ENCODE results near the gene GMDS.

Gene GMDS

DNA sequence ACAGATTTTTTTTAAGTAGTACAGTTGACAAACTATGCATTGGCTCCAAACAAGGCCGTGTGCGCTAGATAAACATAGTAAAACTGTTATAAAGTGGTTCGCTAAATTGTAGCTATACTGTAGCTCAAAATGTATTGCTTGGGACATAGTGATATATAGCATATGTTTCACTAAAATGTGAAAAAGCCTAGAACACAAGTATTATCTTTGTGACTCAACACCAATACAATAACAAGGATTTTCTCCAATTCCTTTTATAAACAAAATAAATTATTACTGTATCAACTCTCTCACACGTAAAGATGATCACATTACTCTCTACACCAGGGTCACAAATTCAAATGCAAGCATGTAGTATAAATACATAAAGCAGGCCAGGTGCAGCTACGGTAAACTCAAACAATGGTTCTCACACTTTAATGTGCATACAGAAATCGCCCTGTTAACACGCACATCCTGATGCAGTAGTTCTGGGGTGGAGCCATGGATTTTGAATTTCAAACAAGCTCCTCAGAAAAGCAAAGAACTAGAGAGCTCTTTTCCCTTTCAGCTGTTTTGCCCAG, 214.6 kb downstream of the GMDS start:
- DNase-seq: no peak

- DNase-seq: no peak
These were observed 215.5 kb downstream of the GMDS start for GRCh38 chr6:2029952-2030351.

- DNase-seq: no peak
These were observed 216.1 kb downstream of the GMDS start for GRCh38 chr6:2029130-2029794.

DNA sequence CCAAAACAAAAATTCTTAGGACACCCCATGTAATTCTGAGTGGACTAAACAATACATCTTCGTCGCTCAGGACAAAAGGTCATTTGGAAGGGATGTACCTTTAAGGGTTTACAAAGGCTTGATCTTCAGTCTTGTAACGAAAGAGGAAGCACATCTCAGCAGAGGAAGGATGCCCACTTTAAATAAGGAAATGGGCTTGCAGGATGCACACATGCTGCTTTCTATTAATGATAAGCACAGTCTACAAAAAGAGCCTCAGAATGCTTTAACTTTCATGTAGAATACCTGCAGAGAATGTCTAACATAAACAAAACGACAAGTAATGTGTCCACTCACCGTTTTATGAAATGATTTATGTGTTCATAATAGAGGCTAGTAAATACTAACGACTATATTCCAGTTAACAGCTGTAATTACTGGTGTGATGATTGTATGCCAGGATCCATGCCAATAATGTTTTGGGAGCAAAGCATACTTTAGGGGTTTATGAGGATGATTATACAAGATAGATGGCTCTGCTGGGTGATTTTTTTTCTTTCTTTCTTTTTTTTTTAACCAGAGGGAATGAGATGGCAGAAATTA, 216.9 kb downstream of the GMDS start:
- DNase-seq: no peak

DNA sequence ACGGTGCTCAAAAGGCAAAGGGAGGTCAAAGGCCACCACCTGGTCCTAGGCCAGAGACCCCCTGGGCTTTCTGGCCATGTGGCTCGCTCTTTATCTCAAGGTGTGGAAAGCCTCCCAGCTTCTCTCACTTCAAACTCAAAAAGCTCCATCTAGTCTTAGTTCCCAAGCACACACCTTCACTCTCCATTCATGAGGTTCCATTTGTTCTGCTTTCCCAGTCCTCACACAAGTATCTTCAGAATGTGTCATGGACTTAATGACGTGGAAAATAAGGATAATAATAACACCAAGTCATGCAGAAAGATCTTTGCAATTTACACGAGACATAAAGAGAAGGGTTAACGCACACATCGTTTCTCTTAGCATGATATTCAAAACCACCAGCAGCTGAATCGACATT, 219.3 kb downstream of the GMDS start:
- no peak for DNase-seq

GRCh38 chr6:2021713-2022125, 223.7 kb downstream of the GMDS start:
- DNase-seq: no peak

DNA sequence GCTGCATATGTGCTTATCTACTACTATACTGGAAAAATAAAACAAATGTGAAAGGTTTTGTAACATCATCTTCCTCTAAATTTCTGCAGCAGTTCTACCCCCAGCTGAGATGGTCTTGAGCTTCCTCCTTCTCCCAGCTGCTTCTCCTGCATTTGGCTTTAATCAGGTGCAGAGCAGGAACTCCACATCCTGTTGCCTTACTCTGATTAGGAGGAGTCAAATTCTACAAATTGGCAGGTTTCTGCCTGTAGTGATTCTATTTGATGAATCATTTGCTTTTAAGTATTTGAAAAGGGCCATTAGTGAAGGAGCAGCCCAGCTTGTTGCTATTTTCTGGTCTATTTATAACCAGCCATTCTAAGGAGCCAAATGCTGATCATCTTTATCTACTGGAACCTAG, 224.5 kb downstream of the GMDS start:
- no peak for DNase-seq

GRCh38 chr6:2019051-2019450, 226.4 kb downstream of the GMDS start:
- no peak for DNase-seq

- no peak for DNase-seq
These were observed 229.4 kb downstream of the GMDS start for GRCh38 chr6:2016040-2016439.

DNA sequence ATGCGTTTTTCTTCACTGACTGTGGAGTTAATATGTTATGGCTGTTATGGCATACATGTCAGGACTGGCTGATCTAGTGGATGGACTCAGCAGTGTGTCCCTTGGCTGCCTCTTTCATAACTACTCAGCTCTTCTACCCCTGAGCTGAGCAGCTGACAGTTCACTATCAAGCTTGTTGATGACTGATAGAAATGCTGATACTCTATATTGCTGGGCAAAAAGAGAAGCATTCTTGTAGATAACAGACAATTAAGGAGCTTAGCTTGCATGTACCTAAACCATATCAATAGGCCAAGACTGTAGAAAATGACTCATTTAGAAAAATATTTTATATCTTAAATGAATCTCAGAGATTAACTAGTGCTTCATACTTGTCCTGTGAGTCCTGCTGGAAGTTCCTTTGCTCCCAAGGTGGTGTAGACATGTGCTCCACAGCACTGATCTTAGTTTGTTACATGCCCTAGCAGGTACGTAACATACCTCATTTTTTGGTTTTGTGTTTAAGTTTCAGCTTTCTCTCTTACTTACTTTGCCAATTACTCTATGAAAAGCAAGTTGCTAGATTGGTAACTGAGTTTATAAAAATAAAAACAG, 236.9 kb downstream of the GMDS start:
- DNase-seq: no peak

GRCh38 chr6:2007165-2007564, 238.2 kb downstream of the GMDS start:
- no peak for DNase-seq

GRCh38 chr6:2004888-2005287, 240.5 kb downstream of the GMDS start:
- no peak for DNase-seq

DNA sequence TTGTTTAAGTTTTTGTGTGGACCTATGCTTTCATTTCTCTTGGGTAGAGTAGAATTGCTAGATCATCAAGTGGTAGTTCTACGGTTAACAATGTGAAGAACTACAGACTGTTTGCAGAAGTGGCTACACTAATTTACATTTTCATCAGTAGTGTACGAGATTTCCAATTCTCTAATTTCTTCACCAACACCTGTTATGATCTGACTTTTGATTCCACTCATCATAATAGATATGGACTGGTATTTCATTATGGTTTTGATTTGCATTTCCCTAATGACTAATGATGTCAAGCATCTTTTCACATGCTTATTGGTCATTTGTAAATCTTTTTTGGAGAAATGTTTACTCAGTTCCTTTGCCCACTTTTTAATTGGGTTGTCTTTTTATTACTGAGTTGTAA, 244.4 kb downstream of the GMDS start:
- DNase-seq: no peak

GRCh38 chr6:1997702-1998101, 247.7 kb downstream of the GMDS start:
- DNase-seq: no peak

GRCh38 chr6:1995636-1996035, 249.8 kb downstream of the GMDS start:
- DNase-seq: no peak

- DNase-seq: no peak
These were observed 252.4 kb downstream of the GMDS start for GRCh38 chr6:1993042-1993441.

- DNase-seq: no peak
These were observed 254.0 kb downstream of the GMDS start for GRCh38 chr6:1991332-1991878.

- DNase-seq: no peak
These were observed 256.6 kb downstream of the GMDS start for GRCh38 chr6:1988843-1989242.

DNA sequence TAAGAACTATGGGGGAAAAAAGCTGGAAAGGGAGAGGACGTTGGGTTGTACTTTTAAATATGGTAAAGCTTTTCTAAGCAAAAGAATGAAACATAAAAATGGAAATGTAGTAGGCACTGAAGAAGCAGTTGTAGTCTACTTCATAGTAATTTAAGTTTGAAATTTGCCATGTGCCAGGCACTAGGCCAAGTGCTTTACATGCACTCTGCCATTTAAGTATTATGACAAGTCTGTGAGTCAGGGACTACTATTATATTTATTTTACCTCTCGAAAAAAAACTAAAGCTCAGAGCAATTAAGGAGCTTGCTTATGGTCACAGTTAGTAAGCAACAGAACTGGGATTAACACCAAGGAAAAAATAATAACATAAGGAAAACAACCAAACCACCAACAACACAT, 257.8 kb downstream of the GMDS start:
- no peak for DNase-seq

DNA sequence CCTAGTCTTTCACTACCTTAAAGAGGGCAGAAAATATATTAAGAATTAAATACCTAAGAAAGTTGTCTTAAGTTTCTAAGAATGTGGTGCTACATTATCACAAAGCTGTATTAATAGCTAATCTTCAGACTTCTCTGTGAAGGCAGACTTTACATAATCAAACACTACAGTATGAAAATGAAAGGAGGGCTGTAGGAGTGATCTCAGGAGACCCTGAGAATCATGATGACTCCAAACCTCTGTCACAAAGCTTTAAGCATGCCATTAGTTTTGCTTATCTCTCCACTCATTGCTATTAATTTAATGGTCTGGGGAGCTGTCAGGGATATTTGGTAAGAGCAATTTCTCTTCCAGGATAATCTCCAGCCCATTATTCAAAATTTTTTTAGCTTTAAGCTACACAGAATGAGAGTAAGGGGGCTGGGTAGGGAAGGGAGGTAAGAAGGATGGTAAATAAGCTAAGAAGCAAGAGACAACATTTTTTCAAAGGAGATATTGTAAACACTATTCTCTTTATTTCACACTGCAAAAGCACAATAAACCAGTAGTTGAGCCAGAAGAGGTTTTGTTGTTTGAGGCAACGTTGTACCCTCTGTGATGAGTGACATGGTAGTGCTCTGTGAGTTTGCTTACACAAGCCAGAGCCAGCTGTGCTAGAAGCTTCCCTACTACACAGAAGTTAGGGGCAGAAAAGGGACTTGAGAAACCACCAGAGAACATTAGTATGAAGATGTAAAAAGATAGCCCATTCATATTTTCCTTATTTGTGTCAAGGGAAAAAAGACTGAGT, 258.8 kb downstream of the GMDS start:
- no peak for DNase-seq

GRCh38 chr6:1984346-1984994, 260.9 kb downstream of the GMDS start:
- DNase-seq: no peak

- no peak for DNase-seq
These were observed 261.6 kb downstream of the GMDS start for GRCh38 chr6:1983850-1984249.

DNA sequence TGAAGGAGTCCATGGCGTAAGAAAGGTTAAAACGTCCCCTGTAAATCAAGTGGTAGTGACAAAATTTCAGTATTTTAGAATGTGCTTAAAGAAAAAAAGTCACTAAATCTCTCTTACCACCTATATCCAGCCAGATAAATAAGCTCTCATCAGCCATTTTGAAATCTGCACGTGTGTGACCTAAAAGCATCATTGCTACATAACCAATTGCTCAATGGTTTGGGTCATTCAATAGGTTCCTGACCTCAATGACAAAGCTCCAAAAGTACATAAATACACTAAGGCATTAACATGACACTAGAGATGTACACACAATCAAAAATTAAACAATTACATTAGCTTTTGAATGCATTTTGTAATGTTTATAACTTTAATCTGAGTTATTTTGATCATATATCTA, 272.4 kb downstream of the GMDS start:
- DNase-seq: no peak

All from activated CD4-positive, alpha-beta T cell treated with anti-CD3 and anti-CD28 coated beads, Interleukin-2, amount 50 U/mL, for 4 hours (primary cell).